GM18519 (cell line): ENCODE measurements around the gene ILDR1.
"Not testable (repeated sequence)": the region's sequence is repeated elsewhere in the genome, so short reads cannot be mapped to it uniquely, and the experiment has no call there.

ENCODE experiments used
- ATAC-seq: cut with Tn5 transposase; IDR thresholded peaks from one replicate; pipeline ENCODE4 v1.9.1; 2021; ENCODE audit warnings: mild to moderate bottlenecking, moderate library complexity; ENCODE audit not compliant: unreplicated experiment, low FRiP score

Gene ILDR1

DNA sequence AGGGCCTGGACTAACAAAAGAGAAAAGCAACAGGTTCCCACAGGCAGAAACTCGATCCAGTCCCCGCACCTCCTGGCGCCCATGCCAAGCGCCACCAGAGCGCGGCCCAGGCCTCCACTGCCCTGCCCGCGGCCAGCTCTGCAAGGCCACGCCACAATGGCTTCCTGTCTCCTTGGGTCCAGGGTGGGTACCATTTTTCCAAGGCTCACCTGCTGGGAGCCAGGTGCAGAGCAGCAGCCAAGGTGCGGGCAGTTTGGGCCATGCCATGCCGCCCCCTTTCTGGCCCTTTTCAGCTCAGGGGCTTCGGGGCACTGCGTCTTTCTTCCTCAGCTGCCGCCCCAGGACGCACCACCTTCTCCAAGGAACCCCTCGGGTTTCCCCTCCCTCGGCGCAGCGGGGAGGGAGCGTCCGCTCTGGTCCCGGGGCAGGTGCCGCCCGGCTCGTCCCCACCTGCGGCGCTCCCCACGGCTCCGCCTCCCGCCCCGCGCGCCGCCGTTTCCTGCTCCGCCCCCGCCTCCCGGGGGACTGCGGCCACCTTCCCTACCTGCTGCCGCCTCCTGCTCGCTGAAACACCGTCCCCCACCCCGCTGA lies at the start of gene ILDR1:
ILDR1 (minus strand) TSS at position 437 of the 591 bp plus-strand sequence; CDS start at position 267, 170 bp downstream.
- no peak for ATAC-seq

- no peak for ATAC-seq
These were observed 45.7 kb upstream of the ILDR1 start for GRCh38 chr3:122067588-122068240.

GRCh38 chr3:122067214-122067550 lies 45.1 kb upstream of the ILDR1 start:
- ATAC-seq = no peak

DNA sequence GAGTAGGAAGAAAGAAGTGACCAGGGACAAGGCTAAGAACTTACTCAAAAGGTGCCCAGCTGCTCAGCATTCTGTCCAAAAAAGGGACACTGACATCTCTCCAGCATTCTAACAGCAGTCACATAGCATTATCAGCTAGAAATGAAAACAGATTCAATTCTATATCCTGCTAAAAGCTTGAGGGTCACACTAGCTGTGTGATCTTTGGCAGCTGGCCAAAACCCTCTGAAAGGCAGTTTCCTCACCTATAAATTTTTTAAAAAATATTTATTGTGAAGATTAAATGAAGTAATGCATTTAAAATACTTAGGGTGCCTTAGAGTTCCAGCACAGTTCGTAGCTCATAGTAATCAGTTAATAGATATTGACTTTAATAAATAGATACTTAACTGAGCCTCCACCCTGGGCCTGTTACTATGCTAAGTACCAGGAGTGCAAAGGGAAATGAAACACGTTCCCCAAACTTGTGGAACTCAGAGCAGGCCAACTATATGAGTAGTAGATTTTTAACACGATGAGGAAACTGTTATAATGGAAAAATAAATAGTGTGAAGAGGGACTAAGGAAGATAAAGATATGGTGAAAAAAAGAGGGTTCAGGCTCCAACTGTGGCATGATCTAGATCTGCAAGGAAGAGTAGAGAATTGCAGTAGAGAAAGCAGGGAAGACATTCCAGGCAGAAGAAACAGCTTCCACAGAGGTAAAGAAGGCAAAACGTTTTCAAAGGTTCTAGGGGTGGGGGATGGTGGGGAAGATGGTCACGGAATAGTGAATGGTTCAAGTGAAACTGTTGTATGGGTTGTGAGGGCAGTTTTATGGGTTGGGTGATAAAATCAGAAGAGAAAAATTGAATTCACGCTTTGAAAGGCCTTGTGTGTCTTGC lies 44.5 kb upstream of the ILDR1 start:
- no peak for ATAC-seq

DNA sequence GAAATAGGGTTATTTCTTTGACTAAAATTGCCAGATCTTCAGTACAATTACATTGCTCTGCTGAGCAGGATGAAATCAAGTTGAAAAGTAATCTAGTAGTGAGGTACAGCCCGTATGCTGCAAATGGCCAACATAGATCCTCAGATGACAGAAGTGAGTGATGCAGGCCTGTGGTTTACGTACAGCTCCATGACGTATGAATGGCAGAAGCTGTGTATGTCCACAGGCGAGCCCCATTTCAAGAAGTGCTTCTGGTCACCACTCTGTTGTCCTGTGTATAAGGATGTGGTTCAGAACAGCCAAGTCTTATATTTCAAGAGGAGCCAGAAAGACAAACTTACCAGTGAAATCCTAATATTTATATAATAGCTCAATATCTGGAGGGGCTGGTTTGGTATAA lies 42.3 kb upstream of the ILDR1 start:
- no peak for ATAC-seq

DNA sequence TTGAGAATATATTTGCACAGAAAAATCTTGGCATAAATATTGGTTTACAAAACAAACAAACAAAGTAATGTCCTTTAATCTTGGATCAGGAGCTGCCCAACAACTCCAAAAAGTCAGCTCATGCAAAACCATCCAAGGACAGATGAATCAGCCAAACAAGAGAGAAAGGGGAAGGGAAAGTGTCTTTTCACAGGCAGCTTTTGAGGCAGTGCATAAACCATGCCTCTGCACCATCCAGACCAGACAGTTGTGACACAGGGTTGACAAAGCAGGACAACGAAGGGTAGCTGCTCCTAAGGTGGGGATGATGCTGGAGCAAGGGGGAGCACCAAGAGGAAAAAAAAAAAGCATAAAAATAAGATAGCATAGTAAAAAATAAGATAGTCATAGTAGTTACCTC lies 41.9 kb upstream of the ILDR1 start:
- ATAC-seq = no peak

- ATAC-seq = no peak
These were observed 38.1 kb upstream of the ILDR1 start for GRCh38 chr3:122060040-122060698.

DNA sequence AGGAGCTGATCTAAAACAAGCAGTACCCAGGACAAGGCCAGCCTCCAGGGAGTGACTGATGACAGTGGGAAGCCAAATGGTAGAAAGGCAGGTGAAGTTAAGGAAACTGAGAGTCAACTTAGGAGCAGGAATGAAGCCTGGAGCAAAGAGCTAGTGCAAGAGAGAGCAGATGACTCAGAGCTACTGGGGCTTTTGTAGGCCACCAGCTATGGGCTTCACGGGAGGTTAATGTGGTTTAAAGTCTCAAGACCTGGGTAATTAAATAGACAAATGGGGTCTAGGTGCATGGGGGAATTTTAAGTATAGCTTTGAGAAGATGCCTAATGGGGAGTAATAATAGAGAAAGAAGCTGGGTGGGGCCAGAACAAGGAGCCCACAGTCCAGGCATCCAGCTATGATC lies 36.2 kb upstream of the ILDR1 start:
- no peak for ATAC-seq

DNA sequence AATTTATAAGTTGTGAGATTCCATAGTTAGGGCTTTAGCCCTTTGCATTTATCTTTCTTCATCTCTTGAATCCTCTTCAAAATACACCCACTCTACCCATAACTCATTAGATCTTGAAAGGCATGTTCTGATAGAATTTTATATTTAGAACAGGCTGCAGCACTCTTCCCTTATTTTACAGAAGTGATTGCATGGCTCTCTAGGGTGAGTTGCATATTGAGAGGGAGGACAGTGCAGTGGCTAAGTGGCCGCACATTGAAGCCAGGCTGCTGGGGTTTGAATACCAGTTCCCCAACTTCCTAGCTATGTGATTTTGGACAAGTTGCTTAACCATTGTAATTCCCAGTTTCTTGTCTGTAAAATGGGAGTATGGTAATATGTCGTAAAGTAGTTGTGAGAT lies 35.6 kb upstream of the ILDR1 start:
- no peak for ATAC-seq

- peak; percentile 94 for ATAC-seq
These were observed 33.2 kb upstream of the ILDR1 start, which contains the start of gene CD86 for GRCh38 chr3:122055215-122055614. Gene CD86 (plus strand): TSS chr3:122055362. CDS start chr3:122055490, 128 bp downstream.

- no peak for ATAC-seq
These were observed 30.9 kb upstream of the ILDR1 start for GRCh38 chr3:122052968-122053367.

DNA sequence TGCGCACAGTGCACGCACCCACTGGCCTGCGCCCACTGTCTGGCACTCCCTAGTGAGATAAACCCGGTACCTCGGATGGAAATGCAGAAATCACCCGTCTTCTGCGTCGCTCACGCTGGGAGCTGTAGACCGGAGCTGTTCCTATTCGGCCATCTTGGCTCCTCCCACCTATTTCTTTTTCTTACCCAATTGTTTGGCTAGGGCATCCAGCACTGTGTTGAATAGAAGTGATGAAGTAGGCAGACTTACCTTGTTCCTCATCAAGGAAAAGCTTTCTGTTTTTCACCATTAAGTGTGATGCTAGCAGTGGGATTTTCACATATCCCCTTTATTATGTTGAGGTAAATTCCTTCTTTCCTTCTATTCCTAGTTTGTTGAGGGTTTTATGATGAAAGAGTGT lies 25.7 kb upstream of the ILDR1 start:
- not testable (repeated sequence) for ATAC-seq

GRCh38 chr3:122047296-122047695 lies 25.2 kb upstream of the ILDR1 start:
- not testable (repeated sequence) for ATAC-seq

DNA sequence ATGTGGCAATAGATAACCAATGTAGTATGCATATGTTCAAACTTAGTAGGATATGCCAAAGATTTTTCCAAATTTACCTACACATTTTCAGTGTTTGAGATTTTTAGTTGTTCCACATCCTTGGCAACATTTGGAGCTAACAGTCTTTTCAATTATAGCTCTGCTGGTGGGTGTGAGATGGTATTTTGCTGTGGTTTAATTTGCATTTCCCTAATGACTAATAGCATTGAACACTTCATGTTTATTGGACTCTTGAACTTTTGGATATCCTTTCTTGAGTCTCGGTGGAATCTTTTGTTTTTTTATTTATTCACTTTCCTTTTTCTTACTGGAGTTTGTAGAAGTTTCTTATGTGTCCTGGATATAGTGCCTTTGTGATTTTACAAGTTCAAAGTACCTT lies 11.0 kb upstream of the ILDR1 start:
- no peak for ATAC-seq

- ATAC-seq = no peak
These were observed 10.5 kb upstream of the ILDR1 start for GRCh38 chr3:122032531-122032930.

- ATAC-seq = peak; percentile 16
These were observed 9.0 kb upstream of the ILDR1 start for GRCh38 chr3:122031123-122031468.

- ATAC-seq = peak; percentile 38
These were observed 8.5 kb upstream of the ILDR1 start for GRCh38 chr3:122030381-122031122.

- peak; percentile 90 for ATAC-seq
These were observed 3.2 kb upstream of the ILDR1 start for GRCh38 chr3:122025296-122025695.

DNA sequence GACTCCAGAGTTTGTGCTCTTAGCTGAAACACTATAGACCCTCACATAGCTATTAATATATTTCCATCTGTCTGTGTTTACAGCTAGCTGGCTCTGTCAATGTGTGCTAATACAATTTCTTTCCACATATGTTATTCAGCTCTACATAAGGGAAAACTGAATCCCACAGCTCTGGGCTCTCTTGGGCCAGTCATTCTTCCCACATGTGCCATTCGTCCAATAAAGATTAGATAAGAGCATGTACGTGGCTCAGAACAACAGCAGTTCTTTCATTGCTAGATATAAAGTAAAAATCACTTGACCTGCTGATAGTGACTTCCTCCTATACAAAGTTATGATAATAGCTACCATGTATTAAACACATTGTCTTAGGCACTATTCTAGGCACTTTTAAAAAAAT lies 2.8 kb upstream of the ILDR1 start:
- no peak for ATAC-seq

- ATAC-seq = no peak
These were observed 1.4 kb upstream of the ILDR1 start for GRCh38 chr3:122023335-122023910.
